ENCODE measurements around the gene MACROD2. TPM values are rescaled to one million over a fixed set of nuclear protein-coding genes. Genes with fewer than 3 reads are reported as not detected.

MACROD2 gene
- total and polyA plus RNA-seq, 4 donors, result 13.0 to 67.1 (median 20.7) TPM

- ATAC-seq (ENCODE audit: insufficient read depth, low FRiP score), result no peak
- 83 to 85% methylated on average over 4 of the region's 4 CpGs for WGBS, 2 donors
- no peak overlapping the region for H3K4me3 ChIP-seq
- H3K27ac ChIP-seq (ENCODE audit: low read depth in 1 of 2, low read length in 1 of 2), result no peak overlapping the region
- no peak overlapping the region for H3K9ac ChIP-seq (ENCODE audit: insufficient read depth in 1 of 2, low read length in 2 of 2)
- DNase-seq, result no peak
- H3K27me3 ChIP-seq (ENCODE audit: control insufficient read depth in 3 of 3, insufficient read depth in 3 of 3, low read length in 2 of 3), result no peaks in the 10 kb centered on the region
- H3K9me3 ChIP-seq (ENCODE audit: control insufficient read depth in 4 of 4, insufficient read depth in 3 of 4, low read length in 3 of 4), result no peaks in the 10 kb centered on the region
- TF ChIP-seq CTCF (IDR thresholded peaks at IDR 0.05; ENCODE audit: control extremely low read depth, extremely low read depth), result no peak
- no peaks in the 10 kb centered on the region for H3K36me3 ChIP-seq (ENCODE audit: control insufficient read depth in 4 of 4, insufficient read depth in 4 of 4, low read length in 4 of 4)
- H3K4me1 ChIP-seq (ENCODE audit: control insufficient read depth in 5 of 5, insufficient read depth in 5 of 5, low read length in 5 of 5), result no peaks in the 10 kb centered on the region
Observed at GRCh38 chr20:15119852-15120487, 1124.7 kb downstream of the MACROD2 start.

GRCh38 chr20:15122613-15123012 is 1127.3 kb downstream of the MACROD2 start:
- no peak overlapping the region for H3K4me3 ChIP-seq
- 50 to 51% methylated on average over 1 of the region's 1 CpG for WGBS, 2 donors
- ATAC-seq (ENCODE audit: insufficient read depth, low FRiP score) (no peak), DNase-seq (no peak)
- H3K36me3 ChIP-seq (ENCODE audit: control insufficient read depth in 4 of 4, insufficient read depth in 4 of 4, low read length in 4 of 4), result no peaks in the 10 kb centered on the region
- no peaks in the 10 kb centered on the region for H3K9me3 ChIP-seq (ENCODE audit: control insufficient read depth in 4 of 4, insufficient read depth in 3 of 4, low read length in 3 of 4)
- H3K27ac ChIP-seq (ENCODE audit: low read depth in 1 of 2, low read length in 1 of 2), result no peak overlapping the region
- no peaks in the 10 kb centered on the region for H3K4me1 ChIP-seq (ENCODE audit: control insufficient read depth in 5 of 5, insufficient read depth in 5 of 5, low read length in 5 of 5)
- TF ChIP-seq CTCF (IDR thresholded peaks at IDR 0.05; ENCODE audit: control extremely low read depth, extremely low read depth), result no peak
- H3K27me3 ChIP-seq (ENCODE audit: control insufficient read depth in 3 of 3, insufficient read depth in 3 of 3, low read length in 2 of 3), result no peaks in the 10 kb centered on the region
- no peak overlapping the region for H3K9ac ChIP-seq (ENCODE audit: insufficient read depth in 1 of 2, low read length in 2 of 2)

- Histone ChIP-seq H3K4me3 (no peak overlapping the region), H3K27ac (ENCODE audit: low read depth in 1 of 2, low read length in 1 of 2) (no peak overlapping the region), H3K9me3 (ENCODE audit: control insufficient read depth in 4 of 4, insufficient read depth in 3 of 4, low read length in 3 of 4) (no peaks in the 10 kb centered on the region), H3K36me3 (ENCODE audit: control insufficient read depth in 4 of 4, insufficient read depth in 4 of 4, low read length in 4 of 4) (no peaks in the 10 kb centered on the region), H3K4me1 (ENCODE audit: control insufficient read depth in 5 of 5, insufficient read depth in 5 of 5, low read length in 5 of 5) (no peaks in the 10 kb centered on the region), H3K9ac (ENCODE audit: insufficient read depth in 1 of 2, low read length in 2 of 2) (no peak overlapping the region), H3K27me3 (ENCODE audit: control insufficient read depth in 3 of 3, insufficient read depth in 3 of 3, low read length in 2 of 3) (no peaks in the 10 kb centered on the region)
- no peak for TF ChIP-seq CTCF (IDR thresholded peaks at IDR 0.05; ENCODE audit: control extremely low read depth, extremely low read depth)
- DNase-seq (no peak), ATAC-seq (ENCODE audit: insufficient read depth, low FRiP score) (no peak)
- 87 to 88% methylated on average over 2 of the region's 2 CpGs for WGBS, 2 donors
Observed at GRCh38 chr20:15131176-15131575, 1135.9 kb downstream of the MACROD2 start.

Data from lung (tissue), 12 donors.